GM23338 (cell line): ENCODE data around the gene SLC13A4. TPM values are rescaled to one million over a fixed set of nuclear protein-coding genes. Genes with fewer than 3 reads are reported as not detected.

Source experiments
- ATAC-seq: fragments of 200-7000 bp; cut with Tn5 transposase; 3 replicates; pipeline ENCODE4 v1.9.1; 2020
- DNase-seq: peaks from one replicate; pipeline ENCODE4 v3.0.0-alpha.2; 2015; ENCODE audit warnings: low spot score
- H2AFZ ChIP-seq: fragments of 200-600 bp; sonication (generic); 2 replicates; pipeline ENCODE4 v1.8.0; 2016; ENCODE audit warnings: antibody characterized with exemption, mild to moderate bottlenecking, moderate library complexity
- H3F3A ChIP-seq: fragments of 200-600 bp; sonication (generic); replicated peaks from 2 replicates; pipeline ENCODE4 v1.8.0; 2017; ENCODE audit warnings: antibody characterized with exemption, mixed run types, low read depth
- H3K27ac ChIP-seq: fragments of 200-600 bp; sonication (generic); 2 replicates; pipeline ENCODE4 v1.6.1; 2016; ENCODE audit warnings: low read depth
- H3K27me3 ChIP-seq: fragments of 200-600 bp; sonication (generic); 2 replicates; pipeline ENCODE4 v1.8.0; 2016; ENCODE audit warnings: mild to moderate bottlenecking, mixed run types, moderate library complexity; ENCODE audit not compliant: insufficient read depth
- H3K36me3 ChIP-seq: fragments of 200-600 bp; sonication (generic); 2 replicates; pipeline ENCODE4 v1.8.0; 2016; ENCODE audit warnings: mild to moderate bottlenecking; ENCODE audit not compliant: insufficient read depth
- H3K4me1 ChIP-seq: fragments of 200-600 bp; sonication (generic); 2 replicates; pipeline ENCODE4 v1.8.0; 2016; ENCODE audit warnings: mild to moderate bottlenecking, moderate library complexity; ENCODE audit not compliant: insufficient read depth
- H3K4me2 ChIP-seq: fragments of 200-600 bp; sonication (generic); 2 replicates; pipeline ENCODE4 v1.7.1; 2017; ENCODE audit warnings: mixed run types
- H3K4me3 ChIP-seq: fragments of 200-600 bp; sonication (generic); 2 replicates; pipeline ENCODE4 v1.6.1; 2016; ENCODE audit warnings: mixed run types
- H3K79me2 ChIP-seq: fragments of 200-600 bp; sonication (generic); replicated peaks from 2 replicates; pipeline ENCODE4 v1.8.0; 2017; ENCODE audit warnings: mild to moderate bottlenecking; ENCODE audit not compliant: insufficient read depth
- H3K9me2 ChIP-seq: fragments of 200-600 bp; sonication (generic); 2 replicates; pipeline ENCODE4 v1.8.0; 2017; ENCODE audit not compliant: insufficient read depth
- H4K20me1 ChIP-seq: fragments of 200-600 bp; sonication (generic); replicated peaks from 2 replicates; pipeline ENCODE4 v1.8.0; 2017; ENCODE audit warnings: mild to moderate bottlenecking; ENCODE audit not compliant: insufficient read depth
- H3K27ac Mint-ChIP-seq: 2 replicates; pipeline ENCODE4 v1.8.0; 2020; ENCODE audit warnings: inconsistent platforms, mild to moderate bottlenecking, moderate library complexity, mixed read lengths
- H3K27me3 Mint-ChIP-seq: 3 replicates; pipeline ENCODE4 v1.8.0; 2022; ENCODE audit warnings: low read depth, mild to moderate bottlenecking, moderate library complexity, mixed read lengths, inconsistent platforms; ENCODE audit not compliant: insufficient read depth, poor library complexity
- H3K36me3 Mint-ChIP-seq: 3 replicates; pipeline ENCODE4 v1.8.0; 2021; ENCODE audit warnings: low read depth, mild to moderate bottlenecking, inconsistent platforms, moderate library complexity, mixed read lengths
- H3K4me1 Mint-ChIP-seq: 3 replicates; pipeline ENCODE4 v1.8.0; 2020; ENCODE audit warnings: mild to moderate bottlenecking, inconsistent platforms, mixed read lengths
- H3K4me3 Mint-ChIP-seq: 3 replicates; pipeline ENCODE4 v1.8.0; 2021; ENCODE audit warnings: moderate library complexity, mild to moderate bottlenecking, inconsistent platforms, mixed read lengths
- H3K9me3 Mint-ChIP-seq: 3 replicates; pipeline ENCODE4 v1.8.0; 2020; ENCODE audit warnings: moderate library complexity, mild to moderate bottlenecking, inconsistent platforms, mixed read lengths
- CREB1 ChIP-seq: fragments of 250-450 bp; sonication (Bioruptor Pico); IDR thresholded peaks from 2 replicates; pipeline ENCODE4 v1.5.0; 2020; ENCODE audit warnings: low read depth, mild to moderate bottlenecking, moderate library complexity
- CTCF ChIP-seq, 2 experiments: fragments of 200-600 bp in 1 of 2; sonication (generic) in 1 of 2; conservative IDR thresholded peaks; 2 replicates each; pipeline versions ENCODE4 v1.5.1 to v1.6.1; 2016 to 2017; ENCODE audit warnings: antibody characterized with exemption in 2 of 2, low read depth in 2 of 2, mild to moderate bottlenecking in 2 of 2, moderate library complexity in 1 of 2
- EZH2 ChIP-seq: fragments of 200-600 bp; sonication (generic); IDR thresholded peaks from one replicate; pipeline ENCODE4 v1.8.0; 2017; ENCODE audit warnings: antibody characterized with exemption, mild to moderate bottlenecking, low read depth; ENCODE audit not compliant: unreplicated experiment
- EZH2phosphoT487 ChIP-seq: fragments of 200-600 bp; sonication (generic); IDR thresholded peaks from one replicate; pipeline ENCODE4 v1.8.1; 2018; ENCODE audit warnings: antibody characterized with exemption; ENCODE audit not compliant: unreplicated experiment
- JUNB ChIP-seq: IDR thresholded peaks from one replicate; pipeline ENCODE4 v1.6.1; 2016; ENCODE audit warnings: antibody characterized with exemption; ENCODE audit not compliant: unreplicated experiment
- NANOG ChIP-seq: IDR thresholded peaks from 2 replicates; pipeline ENCODE4 v1.6.1; 2016; ENCODE audit warnings: antibody characterized with exemption, borderline replicate concordance
- POLR2AphosphoS5 ChIP-seq: IDR thresholded peaks from 2 replicates; pipeline ENCODE4 v1.6.1; 2016; ENCODE audit warnings: antibody characterized with exemption, low read depth
- STAT1 ChIP-seq: IDR thresholded peaks from one replicate; pipeline ENCODE4 v1.6.1; 2016; ENCODE audit warnings: antibody characterized with exemption; ENCODE audit not compliant: unreplicated experiment
- ZNF114 ChIP-seq: fragments of 250-450 bp; sonication (Bioruptor Pico); IDR thresholded peaks from 2 replicates; pipeline ENCODE4 v1.5.0; 2020; ENCODE audit warnings: mild to moderate bottlenecking, moderate library complexity
- ZNF331 ChIP-seq: fragments of 250-450 bp; sonication (Bioruptor Pico); IDR thresholded peaks from 2 replicates; pipeline ENCODE4 v1.5.0; 2020; ENCODE audit warnings: low read depth, mild to moderate bottlenecking, moderate library complexity
- ZNF462 ChIP-seq: fragments of 250-450 bp; sonication (Bioruptor Pico); IDR thresholded peaks from 2 replicates; pipeline ENCODE4 v1.5.0; 2020; ENCODE audit warnings: mild to moderate bottlenecking, moderate library complexity
- polyA plus RNA-seq: library from polyadenylated mRNA; unstranded; fragments of >200 nt; fragmentation: Nextera tagmentation; extraction: Ambion mirVana; gene quantifications from 2 replicates; pipeline ENCODE4 v1.2.1, GENCODE V29; 2016
- total RNA-seq: library from RNA; depleted of rRNA; stranded (reverse); fragments of >200 nt; shearing (Covaris generic); gene quantifications from 2 replicates; pipeline ENCODE4 v1.2.3, GENCODE V29; 2014
- TF ChIP-seq, protein P1 (sequence below): IDR thresholded peaks from 2 replicates; pipeline ENCODE4 v1.6.1; 2016; ENCODE audit warnings: antibody characterized with exemption
- TF ChIP-seq, protein P2 (sequence below): IDR thresholded peaks from one replicate; pipeline ENCODE4 v1.6.1; 2018; ENCODE audit warnings: antibody characterized with exemption; ENCODE audit not compliant: unreplicated experiment

The SLC13A4 gene
- total and polyA plus RNA-seq, 2 experiments from 2014 or later: 1.7 to 2.3 TPM

- no peak overlapping the region for H3K27ac Mint-ChIP-seq
- TF ChIP-seq POLR2AphosphoS5 (no peak), CREB1 (CRISPR knock-in tag) (no peak), EZH2phosphoT487 (no peak), ZNF462 (CRISPR knock-in tag) (no peak), CTCF (conservative IDR thresholded peaks at IDR 0.05; ENCODE audit: low read depth in 2 of 2) (no peak), EZH2 (no peak), JUNB (no peak), STAT1 (no peak), ZNF331 (CRISPR knock-in tag) (no peak), ZNF114 (CRISPR knock-in tag) (no peak), NANOG (no peak)
- TF ChIP-seq, protein P1, sequence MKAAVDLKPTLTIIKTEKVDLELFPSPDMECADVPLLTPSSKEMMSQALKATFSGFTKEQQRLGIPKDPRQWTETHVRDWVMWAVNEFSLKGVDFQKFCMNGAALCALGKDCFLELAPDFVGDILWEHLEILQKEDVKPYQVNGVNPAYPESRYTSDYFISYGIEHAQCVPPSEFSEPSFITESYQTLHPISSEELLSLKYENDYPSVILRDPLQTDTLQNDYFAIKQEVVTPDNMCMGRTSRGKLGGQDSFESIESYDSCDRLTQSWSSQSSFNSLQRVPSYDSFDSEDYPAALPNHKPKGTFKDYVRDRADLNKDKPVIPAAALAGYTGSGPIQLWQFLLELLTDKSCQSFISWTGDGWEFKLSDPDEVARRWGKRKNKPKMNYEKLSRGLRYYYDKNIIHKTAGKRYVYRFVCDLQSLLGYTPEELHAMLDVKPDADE: no peak
- TF ChIP-seq, protein P2, sequence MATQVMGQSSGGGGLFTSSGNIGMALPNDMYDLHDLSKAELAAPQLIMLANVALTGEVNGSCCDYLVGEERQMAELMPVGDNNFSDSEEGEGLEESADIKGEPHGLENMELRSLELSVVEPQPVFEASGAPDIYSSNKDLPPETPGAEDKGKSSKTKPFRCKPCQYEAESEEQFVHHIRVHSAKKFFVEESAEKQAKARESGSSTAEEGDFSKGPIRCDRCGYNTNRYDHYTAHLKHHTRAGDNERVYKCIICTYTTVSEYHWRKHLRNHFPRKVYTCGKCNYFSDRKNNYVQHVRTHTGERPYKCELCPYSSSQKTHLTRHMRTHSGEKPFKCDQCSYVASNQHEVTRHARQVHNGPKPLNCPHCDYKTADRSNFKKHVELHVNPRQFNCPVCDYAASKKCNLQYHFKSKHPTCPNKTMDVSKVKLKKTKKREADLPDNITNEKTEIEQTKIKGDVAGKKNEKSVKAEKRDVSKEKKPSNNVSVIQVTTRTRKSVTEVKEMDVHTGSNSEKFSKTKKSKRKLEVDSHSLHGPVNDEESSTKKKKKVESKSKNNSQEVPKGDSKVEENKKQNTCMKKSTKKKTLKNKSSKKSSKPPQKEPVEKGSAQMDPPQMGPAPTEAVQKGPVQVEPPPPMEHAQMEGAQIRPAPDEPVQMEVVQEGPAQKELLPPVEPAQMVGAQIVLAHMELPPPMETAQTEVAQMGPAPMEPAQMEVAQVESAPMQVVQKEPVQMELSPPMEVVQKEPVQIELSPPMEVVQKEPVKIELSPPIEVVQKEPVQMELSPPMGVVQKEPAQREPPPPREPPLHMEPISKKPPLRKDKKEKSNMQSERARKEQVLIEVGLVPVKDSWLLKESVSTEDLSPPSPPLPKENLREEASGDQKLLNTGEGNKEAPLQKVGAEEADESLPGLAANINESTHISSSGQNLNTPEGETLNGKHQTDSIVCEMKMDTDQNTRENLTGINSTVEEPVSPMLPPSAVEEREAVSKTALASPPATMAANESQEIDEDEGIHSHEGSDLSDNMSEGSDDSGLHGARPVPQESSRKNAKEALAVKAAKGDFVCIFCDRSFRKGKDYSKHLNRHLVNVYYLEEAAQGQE: no peak
- no peaks in the 10 kb centered on the region for H3K36me3 Mint-ChIP-seq
- H3K9me2 ChIP-seq: no peaks in the 10 kb centered on the region
- peaks cover 2% of the 10 kb centered on the region; the same call in 2 of the 3 replicates for H3K4me1 Mint-ChIP-seq
- no peaks in the 10 kb centered on the region; the same call in 1 of the 2 replicates for H3K36me3 ChIP-seq
- peaks cover 7% of the 10 kb centered on the region for H3K27me3 Mint-ChIP-seq
- H3K79me2 ChIP-seq: no peaks in the 10 kb centered on the region
- no peaks in the 10 kb centered on the region for H4K20me1 ChIP-seq
- DNase-seq (peak; percentile 26), ATAC-seq (peak; percentile 82)
- no peak overlapping the region for H2AFZ ChIP-seq
- no peaks in the 10 kb centered on the region for H3K4me1 ChIP-seq
- H3K4me3 ChIP-seq: no peak overlapping the region
- no peaks in the 10 kb centered on the region for H3K9me3 Mint-ChIP-seq
- no peaks in the 10 kb centered on the region for H3F3A ChIP-seq
- H3K27me3 ChIP-seq: no peaks in the 10 kb centered on the region
- H3K4me2 ChIP-seq: no peak overlapping the region
- no peak overlapping the region for H3K27ac ChIP-seq
- H3K4me3 Mint-ChIP-seq: no peak overlapping the region
These were observed 6.7 kb downstream of the SLC13A4 start for GRCh38 chr7:135721198-135721820.
